Lower leg skin (tissue), 3 donors: ENCODE results near the gene NPAS3.

Source experiments
- CTCF ChIP-seq, 3 donors: fragments of 450-650 bp; IDR thresholded peaks; one replicate each; pipeline ENCODE4 v1.5.1; 2016; ENCODE audit warnings: antibody characterized with exemption in 3 of 3, mild to moderate bottlenecking in 3 of 3, moderate library complexity in 2 of 3
- POLR2A ChIP-seq, 2 donors: fragments of 450-650 bp; IDR thresholded peaks; one replicate each; pipeline ENCODE4 v1.6.1; 2016 to 2017; ENCODE audit warnings: antibody characterized with exemption in 2 of 2, mild to moderate bottlenecking in 1 of 2, moderate library complexity in 1 of 2

DNA sequence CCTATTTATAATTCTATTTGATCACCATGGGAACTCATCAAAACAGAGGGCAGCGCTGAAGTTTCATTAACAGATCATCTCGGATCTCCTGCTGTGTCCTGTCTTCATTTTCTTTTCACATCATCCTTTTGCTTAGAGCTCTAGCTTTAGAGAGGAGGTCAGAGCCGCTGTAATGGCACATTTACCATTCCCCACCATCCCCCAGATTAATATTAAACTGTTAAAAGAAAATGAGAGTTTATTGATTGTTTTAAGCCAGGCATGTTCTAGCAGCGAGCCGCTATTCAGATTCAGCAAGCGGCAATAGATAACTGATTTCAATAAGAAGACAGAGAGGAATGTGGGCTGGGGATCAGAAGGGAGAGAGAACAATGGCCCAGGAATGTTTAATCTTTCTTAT lies 703.4 kb downstream of the NPAS3 start:
- TF ChIP-seq CTCF (IDR thresholded peaks at IDR 0.05) (no peak), POLR2A (IDR thresholded peaks at IDR 0.05) (no peak)
